Measurements from ENCODE around the gene IL19.
"Not testable (repeated sequence)": the region's sequence is repeated elsewhere in the genome, so short reads cannot be mapped to it uniquely, and the experiment has no call there.

IL19 gene

GRCh38 chr1:206833106-206833680 is 62.6 kb downstream of the IL19 start:
- no peak for DNase-seq (ENCODE audit: low read depth, low spot score)

GRCh38 chr1:206833801-206834200 is 63.2 kb downstream of the IL19 start:
- no peak for DNase-seq (ENCODE audit: low read depth, low spot score)

DNA sequence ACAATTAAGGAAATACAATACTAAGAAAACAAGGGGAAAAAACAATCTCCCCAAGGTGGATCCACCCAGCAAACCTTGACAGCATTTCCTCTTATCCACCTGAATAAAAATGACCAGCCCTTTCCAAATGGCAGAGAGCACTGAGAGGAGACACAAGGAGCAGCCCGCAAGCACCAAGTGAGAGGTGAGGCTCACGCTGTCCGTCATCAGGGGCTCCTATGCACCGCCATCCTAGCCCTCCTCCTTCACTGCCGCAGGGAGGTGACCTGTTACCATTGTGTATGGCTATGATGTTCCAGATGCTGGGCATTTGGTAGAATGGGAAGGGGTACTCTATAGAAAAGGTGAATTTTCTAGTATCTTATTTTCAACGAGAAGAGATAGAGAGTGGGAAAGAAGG is 63.6 kb downstream of the IL19 start:
- DNase-seq (ENCODE audit: low read depth, low spot score) = no peak

DNA sequence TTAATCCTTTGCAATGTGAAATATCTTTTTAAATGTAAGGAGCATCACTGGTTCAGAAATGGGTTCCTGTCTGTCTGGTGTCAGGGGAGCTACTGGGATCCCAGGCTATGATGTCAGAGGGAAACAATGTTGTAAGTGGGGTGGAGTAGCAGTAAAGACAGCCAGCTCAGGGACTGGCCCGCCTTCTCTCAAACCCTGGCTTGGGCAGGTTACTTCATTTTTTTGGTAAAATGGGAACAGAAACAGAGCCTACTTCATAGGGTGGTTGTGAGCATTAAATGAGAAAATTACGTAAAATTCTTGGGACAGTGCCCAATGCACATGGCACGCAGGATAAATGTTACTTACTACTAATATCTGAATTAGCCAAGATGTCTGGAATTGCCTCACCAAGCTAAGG is 64.1 kb downstream of the IL19 start:
- no peak for DNase-seq (ENCODE audit: low read depth, low spot score)

DNA sequence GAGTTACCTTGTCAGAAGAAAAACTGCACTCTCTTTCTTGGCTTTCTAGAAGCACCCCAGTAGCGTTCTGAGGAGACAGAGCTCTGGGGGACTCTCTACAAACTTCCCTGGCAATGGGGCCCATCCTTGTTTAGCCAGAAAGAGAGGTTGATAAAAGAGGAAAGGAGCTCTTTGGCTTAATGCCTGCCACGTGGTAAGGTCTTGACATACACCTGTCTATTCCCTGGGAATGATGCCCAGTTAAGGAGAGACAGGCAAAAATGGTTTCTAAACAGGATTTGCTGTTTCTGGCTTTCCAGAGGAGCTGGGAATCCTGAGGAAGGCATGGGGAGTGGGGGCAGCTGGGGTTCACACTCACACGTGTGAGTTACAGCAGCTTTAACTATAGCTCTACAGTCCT is 64.6 kb downstream of the IL19 start:
- DNase-seq (ENCODE audit: low read depth, low spot score) = no peak

DNA sequence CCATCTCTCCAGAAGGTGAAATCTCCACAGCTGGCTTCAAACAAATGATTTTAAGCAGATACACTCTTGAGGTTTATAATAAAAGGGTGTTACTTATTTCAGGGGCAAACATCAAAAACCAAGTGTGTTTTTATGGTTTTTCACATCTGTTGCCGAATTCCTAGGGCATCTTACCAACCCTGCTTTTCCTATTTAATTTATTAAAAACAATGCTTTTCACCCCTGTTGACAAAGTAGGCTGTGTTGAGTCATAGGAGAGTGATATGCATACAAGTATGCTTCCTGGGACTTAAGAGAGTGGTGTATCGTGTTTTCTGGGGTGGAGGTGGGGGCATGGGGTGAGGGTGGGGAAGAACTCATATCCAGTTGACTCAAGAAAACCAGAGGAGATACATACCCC is 65.5 kb downstream of the IL19 start:
- DNase-seq (ENCODE audit: low read depth, low spot score) = no peak

DNA sequence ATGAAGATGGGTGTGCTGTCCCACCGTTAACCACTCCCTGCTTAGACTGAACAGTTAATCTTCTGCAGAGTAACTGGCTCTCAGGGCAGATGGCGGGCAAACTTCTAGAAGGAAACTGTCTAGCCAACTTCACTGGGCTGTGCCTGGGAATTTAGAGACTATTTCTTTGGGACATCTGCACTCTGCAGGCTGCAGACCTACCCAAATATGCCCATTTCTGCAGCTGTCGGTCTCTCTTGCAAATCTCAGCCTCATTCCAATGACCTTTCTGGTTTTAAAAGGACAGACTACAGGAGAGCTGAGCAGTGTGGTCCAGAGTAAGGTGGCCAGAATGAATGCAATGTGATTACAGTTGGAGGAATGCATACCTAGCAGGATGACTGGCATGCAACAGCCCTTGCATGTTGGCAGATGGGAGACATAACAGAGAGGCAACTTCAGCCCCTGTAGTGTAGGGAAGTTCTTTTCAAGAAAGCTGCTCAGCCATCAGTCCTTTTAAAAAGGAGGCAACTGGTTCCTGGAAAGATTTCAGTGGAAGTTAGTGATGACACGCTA is 68.5 kb downstream of the IL19 start:
- DNase-seq (ENCODE audit: low read depth, low spot score) = no peak

DNA sequence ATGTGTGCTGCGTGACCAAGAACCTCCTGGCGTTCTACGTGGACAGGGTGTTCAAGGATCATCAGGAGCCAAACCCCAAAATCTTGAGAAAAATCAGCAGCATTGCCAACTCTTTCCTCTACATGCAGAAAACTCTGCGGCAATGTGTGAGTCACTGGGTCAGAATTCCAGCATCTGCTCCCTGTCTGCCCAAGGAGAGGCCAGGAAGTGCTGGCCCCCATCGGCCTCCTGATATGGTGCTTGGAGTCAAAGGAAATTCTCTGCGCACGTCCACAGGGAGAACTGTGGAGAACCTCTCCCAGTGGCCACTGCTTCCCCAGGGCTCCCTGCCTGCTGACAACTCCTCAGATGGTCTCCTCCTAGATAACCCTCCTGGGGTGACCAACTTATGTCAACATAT is 69.3 kb downstream of the IL19 start:
- no peak for DNase-seq (ENCODE audit: low read depth, low spot score)

- no peak for DNase-seq (ENCODE audit: low read depth, low spot score)
Measured at GRCh38 chr1:206841609-206842323, 71.2 kb downstream of the IL19 start.

DNA sequence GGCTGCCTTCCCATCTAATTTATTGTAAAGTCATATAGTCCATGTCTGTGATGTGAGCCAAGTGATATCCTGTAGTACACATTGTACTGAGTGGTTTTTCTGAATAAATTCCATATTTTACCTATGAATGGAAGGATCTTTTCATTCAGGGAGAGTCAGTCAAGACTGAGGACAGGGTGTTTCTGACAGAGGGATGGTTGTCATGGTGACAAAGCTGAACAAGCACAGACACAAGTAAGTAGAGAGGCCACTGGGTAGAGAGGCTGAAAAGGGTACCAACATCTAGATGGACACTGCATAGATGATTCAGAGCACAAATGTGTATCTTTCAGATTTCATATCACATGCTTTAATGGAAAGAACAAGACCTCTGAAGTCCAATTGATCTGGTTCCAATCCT is 72.3 kb downstream of the IL19 start:
- no peak for DNase-seq (ENCODE audit: low read depth, low spot score)

- no peak for DNase-seq (ENCODE audit: low read depth, low spot score)
Measured at GRCh38 chr1:206843626-206844025, 73.1 kb downstream of the IL19 start.

- no peak for DNase-seq (ENCODE audit: low read depth, low spot score)
Measured at GRCh38 chr1:206846487-206846886, 75.9 kb downstream of the IL19 start.

DNA sequence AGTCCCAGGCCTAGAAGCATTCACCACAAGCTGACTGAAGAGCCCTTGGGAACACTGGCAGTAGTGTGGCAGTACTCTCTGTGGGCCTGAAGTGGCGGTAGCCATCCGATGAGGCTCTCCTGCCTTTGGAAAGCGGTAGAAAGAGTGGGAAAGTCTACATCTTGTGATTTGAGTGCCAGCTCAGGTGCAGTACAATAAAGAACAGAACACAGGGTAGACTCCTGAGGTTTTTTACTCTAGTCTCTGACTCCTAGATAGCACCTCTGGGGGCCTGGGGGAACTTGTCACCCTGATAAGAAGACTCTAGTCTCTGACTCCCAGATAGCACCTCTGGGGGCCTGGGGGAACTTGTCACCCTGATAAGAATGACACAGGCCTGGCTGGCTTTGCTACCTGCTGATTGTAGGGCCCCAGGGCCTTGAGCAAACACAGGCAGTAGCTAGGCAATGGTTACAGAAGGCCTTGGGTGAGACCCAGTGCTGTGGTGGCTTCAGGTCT is 76.8 kb downstream of the IL19 start:
- DNase-seq (ENCODE audit: low read depth, low spot score) = no peak

GRCh38 chr1:206847946-206848345 is 77.4 kb downstream of the IL19 start:
- DNase-seq (ENCODE audit: low read depth, low spot score) = no peak

DNA sequence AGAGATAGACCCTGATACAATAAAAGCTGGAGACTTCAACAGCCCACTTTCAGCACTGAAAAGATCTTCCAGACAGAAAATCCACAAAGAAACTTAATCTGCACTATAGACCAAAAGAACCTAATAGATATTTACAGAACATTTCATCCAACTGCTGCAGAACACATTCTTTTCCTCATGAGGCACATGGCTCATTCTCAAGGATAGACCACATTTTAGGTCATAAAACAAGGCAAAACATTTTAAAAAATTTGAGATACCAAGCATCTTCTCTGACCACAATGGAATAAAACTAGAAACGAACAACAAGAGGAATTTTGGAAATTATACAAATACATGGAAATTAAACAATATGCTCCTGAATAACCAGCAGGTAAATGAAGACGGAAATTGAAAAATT is 79.8 kb downstream of the IL19 start:
- no peak for DNase-seq (ENCODE audit: low read depth, low spot score)

DNA sequence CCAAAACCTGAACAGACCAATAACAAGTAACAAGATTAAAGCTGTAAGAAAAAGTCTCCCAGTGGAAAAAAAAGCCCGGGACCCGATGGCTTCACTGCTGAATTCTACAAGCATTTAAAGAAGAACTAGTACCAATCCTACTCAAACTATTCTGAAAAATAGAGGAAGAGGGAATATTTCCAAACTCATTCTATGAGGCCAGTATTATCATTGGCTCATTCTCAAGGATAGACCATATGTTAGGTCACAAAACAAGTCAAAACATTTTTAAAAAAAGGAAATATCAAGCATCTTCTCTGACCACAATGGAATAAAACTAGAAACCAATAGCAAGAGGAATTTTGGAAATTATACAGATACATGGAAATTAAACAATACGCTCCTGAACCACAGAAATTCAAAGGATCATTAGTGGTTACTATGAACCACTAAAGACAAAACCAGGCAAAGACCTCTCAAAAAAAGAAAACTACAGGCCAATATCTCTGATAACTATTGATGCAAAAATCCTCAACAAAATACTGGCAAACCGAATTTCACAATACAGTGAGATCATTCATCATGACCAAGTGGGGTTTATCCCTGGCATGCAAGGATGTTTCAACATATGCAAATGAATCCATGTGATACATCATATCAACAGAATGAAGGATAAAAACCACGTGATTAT is 80.9 kb downstream of the IL19 start:
- no peak for DNase-seq (ENCODE audit: low read depth, low spot score)

GRCh38 chr1:206852662-206853061 is 82.1 kb downstream of the IL19 start:
- not testable (repeated sequence) for DNase-seq (ENCODE audit: low read depth, low spot score)

GRCh38 chr1:206853696-206854095 is 83.1 kb downstream of the IL19 start:
- DNase-seq (ENCODE audit: low read depth, low spot score) = not testable (repeated sequence)

DNA sequence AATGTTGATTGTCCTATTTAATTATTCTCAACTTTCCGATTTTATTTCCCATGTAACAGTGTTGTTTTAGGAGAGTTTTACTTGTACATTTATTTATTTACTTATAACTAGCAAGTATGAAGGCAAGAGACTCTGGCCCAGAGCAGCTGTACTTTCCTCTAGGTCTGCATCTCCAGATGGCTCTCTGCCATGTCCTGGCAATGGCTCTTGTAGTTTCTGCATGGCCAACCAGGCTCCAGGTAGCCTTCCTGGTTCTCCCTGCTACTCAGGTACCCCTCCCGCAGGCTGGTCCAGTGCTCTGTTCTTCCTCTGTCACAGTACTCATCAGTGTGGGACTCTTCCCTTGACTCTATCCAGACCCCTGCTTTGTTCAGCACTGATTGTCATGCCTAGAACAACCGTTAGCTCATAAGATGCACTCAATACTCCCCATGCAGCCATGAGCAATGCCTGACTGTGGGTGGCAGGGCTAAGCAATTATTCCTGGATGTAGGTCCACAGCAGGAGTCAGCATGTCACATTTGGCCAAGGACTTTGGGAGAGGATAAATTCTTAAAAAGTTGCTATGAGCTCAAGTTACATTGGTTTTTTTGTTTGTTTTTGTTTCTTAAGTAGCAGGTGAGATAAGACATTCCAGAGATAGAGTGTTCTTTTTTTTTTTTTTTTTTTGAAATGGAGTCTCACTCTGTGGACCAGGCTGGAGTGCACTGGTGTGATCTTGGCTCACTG is 84.0 kb downstream of the IL19 start:
- DNase-seq (ENCODE audit: low read depth, low spot score) = no peak

DNA sequence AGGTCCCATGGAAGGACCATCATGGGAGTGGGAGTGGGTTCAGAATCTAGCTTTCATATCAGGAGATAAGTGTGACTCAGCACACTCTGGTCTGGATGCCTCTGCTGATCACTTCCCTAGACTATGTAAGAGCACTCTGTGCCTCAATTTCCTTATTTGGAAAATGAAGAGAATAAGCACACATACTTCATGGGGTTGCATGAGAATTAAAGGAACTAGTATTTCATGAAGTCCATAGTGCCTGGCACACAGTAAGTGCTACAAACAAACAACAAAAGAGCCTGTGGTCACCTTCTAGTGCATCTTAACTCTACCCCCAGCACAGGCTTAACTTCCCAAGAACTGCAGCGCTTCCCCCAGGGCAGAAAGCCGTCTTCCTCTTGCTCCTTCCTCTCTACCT is 85.3 kb downstream of the IL19 start:
- DNase-seq (ENCODE audit: low read depth, low spot score) = no peak

DNA sequence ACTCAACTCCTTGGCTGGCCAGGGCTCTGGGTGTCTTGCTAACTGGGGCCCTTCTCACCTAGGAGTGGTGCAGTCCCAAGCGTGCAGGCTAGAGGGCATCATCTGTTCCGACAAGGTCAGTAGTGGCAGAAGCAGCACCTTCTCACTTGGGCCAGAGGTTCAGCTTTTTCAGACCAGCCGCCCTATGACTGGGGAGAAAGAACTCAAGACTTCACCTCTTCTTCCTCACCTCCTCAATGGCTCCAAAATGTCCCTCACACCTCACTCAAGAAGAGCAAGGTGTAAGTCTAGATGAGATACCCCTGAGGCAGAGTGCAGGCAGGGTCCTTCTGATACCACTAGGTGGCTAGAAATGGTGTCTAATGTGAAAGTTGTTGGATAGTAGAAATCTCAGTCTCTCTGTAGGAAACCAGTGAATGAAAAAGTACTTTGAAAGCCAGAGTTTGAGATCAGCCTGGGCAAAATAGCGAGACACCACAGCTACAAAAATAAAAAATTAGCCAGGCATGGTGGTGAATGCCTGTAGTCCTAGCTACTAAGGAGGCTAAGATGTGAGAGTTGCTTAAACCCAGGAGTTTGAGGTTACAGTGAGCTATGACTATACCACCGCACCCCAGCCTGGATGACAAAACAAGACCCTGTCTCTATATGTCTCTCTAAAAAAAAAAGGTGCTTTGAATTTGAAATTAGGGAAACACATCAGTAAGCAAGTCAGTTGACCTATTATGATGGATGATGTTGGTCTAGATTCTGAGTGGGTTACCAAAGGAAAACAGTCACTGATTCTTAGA is 86.3 kb downstream of the IL19 start:
- no peak for DNase-seq (ENCODE audit: low read depth, low spot score)
